ENCODE results near the gene GPR82.
"Not testable (repeated sequence)": the region's sequence is repeated elsewhere in the genome, so short reads cannot be mapped to it uniquely, and the experiment has no call there.

GPR82 gene

DNA sequence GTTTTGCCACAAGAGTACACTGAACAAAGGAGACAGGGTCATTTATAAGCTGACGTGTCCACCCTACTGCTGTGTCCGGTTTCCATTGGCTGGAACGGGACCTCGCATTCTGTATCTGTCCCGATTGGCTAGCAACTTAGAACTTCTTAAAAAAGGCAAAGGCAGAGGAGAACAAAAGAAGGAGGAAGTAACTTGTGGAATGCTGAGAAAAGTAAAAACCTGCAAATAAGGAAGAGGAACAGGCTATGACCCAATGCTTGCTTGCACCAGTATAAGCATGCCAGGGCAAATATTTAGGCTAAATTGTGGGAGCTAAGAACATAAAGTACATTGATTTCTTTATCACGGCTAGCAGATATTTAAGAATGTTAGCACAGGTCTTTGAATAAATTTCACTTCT, 4.4 kb upstream of the GPR82 start:
- not testable (repeated sequence) for DNase-seq

DNA sequence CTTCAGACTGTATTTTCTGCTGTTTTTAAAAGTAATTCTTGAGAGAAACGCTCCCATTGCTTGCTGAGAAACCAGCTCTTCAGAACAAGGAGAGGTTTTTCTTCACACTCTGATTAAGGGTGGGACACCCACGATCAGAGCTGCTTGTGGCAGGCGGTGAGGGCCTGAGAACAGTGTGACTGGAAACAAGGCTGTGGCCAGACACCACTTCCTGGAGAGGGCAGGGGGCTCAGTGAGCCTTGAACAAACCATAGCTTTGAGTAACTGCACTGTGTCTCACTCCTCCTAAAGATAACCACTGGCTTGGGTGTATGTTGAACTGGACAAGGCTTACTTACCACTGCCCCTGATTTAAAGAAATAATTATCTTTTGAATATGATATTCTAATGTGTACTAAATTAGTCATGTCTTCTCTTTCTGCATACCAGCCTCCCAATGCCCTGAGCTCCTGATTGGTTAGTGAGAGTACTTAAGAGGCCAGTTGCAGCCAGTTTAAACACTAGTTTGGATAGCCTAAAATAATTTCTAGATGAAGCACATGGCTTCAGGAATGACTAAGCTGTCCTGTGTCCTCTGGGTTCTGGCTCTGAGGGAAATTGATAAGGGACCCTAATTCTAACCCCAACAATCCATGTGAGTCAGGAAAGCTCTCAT, 3.7 kb upstream of the GPR82 start:
- no peak for DNase-seq

DNA sequence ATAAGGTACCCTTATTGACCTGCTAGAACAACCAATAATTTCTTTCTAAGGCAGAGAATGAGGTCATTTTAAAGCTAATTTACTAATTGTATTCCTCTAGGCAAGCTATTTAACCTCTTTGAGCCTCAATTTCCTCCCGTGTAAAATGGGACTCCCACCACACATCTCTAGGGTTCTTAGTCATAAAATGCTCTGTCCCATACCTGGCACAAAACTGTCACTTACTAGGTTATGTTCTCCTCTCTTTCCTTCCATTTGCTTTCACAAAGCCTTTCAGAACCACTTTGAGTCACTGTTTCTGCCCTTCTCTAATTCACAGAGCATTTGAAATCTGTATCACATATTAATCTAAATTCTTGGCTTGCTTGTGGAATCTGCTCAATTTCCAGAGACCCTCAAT, 2.4 kb upstream of the GPR82 start:
- no peak for DNase-seq

DNA sequence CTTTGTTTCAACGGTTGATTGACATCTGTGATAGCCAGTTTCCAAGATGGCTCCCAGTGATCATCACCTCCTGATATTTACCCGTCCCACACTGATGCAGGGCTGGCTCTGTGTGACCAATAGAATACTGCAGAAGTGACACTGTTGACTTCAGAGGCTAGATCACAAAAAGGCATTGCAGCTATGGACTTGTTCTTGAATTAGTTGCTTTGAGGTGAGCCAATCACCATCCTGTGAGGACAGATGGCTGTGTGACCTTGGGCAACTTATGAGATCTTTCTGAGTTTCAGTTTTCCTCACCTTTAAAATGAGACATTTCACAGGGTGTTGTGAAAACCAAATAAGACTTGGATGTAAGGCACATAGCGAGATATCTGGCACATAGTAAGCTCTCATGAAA, 1.8 kb upstream of the GPR82 start:
- no peak for DNase-seq

DNA sequence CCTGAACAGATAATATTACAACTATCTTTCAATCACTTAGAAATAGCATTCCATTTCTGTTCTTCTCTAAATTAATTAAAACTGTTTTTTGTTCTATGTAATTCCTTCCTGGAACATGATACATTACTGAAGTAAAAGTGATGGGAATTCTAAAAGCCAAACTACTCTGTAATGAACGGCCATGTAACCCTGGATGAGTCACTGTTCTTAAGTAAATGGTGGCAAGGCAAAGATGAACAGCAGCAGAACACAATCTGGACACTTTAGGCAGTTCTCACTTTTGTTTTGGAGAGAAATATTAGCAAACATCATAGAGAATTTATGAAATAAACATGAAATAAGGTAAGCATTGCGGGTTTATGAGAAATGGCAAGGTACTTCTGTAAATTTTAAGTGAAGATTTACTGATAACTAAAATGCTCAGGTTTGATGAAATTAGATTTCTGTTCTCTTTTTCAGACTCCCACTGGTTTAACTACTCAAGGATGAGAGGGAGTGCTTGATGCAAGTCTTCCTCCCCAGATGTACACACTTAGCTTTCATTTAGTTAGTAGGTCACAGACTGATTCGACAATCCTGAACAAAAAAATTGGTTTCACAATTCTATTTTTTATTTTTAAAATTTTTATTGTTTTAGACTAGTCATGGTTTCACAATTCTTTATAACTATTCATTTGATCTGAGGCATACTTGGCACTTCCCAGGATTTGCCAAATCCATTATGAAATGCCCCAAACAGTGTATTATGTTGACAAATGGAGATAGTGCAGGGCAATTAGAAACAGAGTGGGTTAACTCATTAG, 964 bp upstream of the GPR82 start:
- no peak for DNase-seq

DNA sequence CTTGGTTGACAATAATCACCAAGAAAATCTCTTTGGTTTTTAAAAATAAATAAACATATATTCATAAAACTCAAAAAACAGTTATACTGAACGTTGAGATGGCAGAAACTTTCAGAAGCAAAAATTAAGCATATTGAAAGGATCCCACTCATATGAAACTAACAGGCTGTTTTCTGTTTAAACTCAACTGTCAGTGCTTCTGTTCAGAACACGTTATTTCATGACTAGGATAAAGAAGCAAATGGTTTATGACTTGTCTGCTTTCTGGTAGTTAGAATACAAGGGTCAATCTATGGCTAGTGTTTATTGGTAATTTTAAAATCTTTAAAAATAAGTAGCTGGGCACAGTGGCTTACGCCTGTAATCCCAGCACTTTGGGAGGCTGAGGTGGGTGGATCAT, 4.1 kb downstream of the GPR82 start:
- DNase-seq = no peak

DNA sequence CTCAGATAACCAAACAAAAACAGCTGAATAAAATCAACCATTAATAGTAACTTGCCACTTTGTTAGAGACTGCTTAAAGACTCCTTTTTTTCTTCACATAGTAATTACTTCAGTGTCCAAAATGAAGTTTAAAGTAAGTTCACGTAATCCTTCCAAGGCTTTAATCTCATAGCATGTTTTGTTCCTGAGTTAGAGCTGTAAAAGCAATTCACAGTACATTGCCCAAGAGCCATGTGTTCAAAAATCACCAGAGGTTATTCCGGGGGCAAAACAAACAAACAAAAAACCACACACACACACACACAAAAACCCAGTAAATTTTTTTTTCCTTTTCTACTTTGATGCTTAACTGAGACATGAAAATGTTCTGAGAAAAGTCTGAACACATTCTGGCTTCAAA, 6.1 kb downstream of the GPR82 start:
- no peak for DNase-seq

DNA sequence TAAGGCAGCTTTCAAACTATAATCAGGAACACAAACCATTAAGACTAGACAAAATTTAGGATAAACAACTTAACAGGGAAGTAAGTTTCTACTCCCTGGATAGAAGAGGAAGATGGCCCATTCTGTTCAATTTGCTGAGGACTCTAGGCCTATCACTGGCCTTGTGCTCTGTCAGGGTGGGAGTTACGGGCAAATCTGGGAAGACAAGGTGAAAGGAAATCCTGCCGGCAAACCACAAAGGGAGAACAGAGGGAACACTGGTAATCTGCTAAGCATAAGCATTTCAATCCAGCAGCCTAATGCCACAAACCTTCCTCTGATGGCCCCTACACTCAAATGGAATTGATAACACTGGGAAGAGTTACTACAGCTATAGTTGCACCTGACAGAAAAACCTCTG, 8.3 kb downstream of the GPR82 start:
- DNase-seq = no peak

DNA sequence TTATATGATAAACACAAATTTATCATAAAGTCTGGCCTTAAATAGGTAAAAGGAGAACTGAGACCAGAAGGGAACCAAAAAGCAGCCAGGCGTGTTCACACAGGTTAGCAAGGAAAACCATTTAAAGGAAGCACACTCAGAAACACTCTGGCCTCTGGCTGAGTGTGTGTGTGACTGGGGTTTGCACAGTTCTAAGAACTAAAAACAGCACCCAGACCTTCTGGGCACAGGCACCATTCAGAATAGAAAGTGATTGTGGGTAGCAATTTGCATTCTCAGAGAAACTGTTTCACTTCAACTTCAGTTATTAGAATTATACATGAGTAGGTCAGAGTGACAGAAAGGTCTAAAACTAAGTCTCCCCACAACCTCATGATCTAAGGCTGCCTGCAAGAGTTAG, 10.0 kb downstream of the GPR82 start:
- DNase-seq = no peak

DNA sequence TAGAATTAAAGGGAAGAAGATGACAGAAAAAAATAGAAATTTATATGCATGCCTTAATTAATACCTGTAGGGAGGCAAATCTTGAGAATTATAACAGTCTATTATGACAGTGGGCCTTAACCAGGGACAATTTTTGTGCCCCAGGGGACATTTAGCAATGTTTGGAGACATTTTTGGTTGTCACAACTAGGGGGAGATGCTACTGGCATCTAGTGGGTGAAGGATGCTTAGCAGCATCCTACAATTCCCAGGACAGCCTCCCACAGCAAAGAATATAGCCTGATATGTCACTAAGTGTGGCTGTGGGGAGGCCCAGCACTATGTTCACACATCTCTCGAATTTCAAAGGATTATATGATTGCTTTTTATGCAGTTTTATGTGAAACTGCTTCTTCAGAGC, 10.5 kb downstream of the GPR82 start:
- DNase-seq = no peak

DNA sequence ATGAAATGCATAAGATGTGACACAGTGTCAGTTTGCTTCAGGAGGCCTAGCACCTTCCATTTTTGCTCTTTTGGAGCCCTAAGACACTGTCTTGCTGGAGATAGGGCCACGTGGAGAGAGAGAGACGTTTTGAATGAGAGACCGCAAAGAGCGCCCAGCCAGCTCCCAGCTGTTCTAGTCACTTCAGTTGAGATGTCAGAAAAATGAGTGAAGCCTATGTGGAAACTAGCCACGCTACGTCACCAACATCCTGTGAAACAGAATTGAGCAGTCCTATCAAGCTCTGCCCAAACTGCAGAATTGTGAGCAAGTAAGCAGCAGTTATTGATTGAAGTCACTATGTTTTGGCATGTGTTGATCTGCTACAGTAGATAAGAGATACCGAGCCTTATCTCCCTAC, 13.1 kb downstream of the GPR82 start:
- DNase-seq = no peak

DNA sequence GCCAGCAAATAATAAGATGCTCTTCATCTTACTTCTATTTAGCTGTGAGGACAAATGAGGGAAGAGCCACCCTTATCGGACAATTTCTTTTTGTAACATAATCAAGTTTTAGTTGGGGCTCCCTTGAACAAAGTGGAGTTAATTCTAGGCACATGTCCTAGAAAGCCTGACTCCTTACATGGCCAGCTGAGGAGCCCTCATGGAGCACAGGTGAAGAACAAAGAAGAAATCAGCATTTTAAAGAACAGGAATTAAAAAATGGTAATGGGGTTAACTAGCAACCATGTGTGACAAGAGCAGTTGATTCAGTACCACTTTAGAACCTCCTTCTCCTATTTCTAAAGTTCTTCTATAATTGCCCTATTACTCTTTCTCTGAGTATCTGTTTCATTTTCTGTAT, 15.9 kb downstream of the GPR82 start:
- no peak for DNase-seq

DNA sequence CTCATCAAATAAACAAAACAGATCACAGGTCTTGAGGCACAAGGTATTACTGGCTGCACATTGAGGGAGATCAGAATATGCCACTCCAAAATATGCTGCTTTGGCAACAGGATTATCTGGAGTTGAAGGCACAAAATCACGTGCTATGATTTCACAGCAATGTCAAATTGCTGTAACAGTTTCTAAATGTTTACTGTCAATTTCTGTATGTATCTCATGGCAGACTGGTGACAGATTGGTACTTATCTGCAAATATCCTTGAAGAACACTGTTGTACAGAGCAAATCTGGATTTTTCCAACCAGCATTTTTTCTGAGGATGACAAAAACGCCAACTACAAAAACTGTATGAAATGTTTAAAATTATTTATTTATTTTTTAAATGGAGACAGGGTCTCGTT, 26.7 kb downstream of the GPR82 start:
- DNase-seq = no peak

DNA sequence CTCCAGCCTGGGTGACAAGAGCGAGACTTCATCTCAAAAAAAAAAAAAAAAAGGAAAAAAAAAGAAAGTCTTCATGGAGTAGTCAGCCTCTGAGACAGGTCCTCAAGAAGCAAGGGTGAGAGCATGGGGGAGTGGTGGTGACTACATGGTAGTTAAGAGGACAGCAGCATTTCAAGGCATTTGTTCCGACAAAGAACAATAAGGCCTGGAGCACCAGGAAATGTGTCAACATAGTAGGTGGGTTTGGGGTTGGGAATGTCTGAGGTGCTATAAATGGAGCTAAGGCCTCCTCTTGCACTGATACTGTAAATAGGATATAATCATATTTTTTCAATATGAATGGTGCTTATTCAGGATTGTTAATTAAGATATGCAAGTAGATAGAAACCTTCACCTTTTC, 34.4 kb downstream of the GPR82 start:
- no peak for DNase-seq

DNA sequence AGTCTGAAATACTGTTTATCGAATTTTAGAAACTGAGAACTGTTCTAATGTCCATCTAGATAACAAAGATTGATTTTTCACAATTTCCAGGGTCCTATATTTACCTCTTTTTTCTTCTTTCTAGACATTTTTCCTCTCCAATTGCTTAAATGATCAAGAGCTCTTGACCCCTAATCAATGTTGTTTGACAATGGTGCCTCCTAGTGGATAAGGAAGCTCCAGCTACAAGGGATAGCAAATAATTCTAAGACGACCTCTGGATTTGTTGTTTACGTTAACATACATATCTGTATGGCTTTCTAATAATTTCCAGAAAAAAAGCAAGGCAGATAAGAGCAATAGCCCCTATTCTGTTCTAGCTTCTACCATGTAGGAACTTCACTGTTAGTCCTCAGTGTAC, 35.8 kb downstream of the GPR82 start:
- DNase-seq = no peak

DNA sequence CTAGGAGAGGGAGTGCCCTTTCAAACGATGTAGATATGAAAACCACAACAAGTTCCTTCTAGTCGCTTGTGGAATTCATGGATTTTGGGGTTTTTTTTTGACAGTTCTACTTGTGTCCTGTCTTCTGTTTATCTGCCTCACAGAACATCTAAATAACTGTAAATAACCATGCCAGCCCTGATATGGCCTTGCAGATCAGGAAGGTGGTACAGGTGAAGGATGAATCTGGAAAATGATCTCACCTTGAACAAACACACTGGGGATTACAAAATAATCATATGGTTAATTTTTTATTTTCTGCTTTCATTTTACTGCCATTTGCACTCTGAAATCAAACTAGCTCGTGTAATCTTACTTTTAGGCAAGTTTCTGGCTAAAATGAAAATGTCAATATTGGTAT, 37.2 kb downstream of the GPR82 start:
- DNase-seq = no peak

DNA sequence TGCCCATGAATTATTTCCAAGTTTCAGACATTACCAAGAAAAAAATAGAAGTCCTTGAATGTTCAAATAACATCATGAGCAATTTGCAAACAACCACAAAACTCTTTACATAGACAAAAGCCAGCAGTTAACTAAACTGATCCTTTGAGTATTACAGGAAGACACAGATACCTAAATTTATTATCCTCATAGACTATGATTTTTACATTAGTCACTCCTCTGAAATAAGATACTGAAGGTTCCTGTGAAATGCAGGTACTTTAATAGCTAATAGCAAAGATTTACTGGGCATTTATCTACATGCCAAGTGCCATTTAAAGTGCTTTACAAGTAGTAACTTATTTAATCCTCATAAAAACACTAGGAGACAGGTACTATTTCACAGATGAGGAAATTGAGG, 37.7 kb downstream of the GPR82 start:
- DNase-seq = no peak

DNA sequence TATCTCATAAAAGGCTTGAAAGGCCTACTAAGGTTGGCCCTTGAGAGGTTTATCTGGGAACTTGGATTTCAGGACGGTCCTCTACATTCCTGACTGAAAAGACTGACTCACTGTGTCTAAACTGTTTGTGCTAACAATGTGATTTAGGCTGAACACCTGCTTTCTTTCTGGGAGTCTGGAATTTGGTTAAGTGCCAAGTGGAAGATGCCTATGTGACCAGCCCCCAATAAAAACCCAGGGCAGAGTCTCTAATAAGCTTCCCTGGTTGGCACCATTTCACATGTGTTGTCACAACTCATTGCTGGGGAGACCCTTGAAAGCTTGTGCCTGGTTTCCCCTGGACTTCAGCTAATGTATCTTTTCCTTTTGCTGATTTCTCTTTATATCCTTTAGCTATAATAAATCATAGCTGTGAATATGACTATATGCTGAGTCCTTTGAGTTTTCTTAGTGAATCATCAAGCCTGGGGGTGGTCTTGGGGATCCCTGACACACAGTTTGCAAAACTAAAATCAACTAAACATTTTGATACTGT, 55.1 kb downstream of the GPR82 start:
- peak; percentile 33 for DNase-seq
